Hematopoietic multipotent progenitor cell treated with erythropoietin and hydrocortisone succinate and interleukin-3 and kit ligand, for 17 days (in vitro differentiated cells): ENCODE measurements around the gene GNRHR.
"Not testable (repeated sequence)": the region's sequence is repeated elsewhere in the genome, so short reads cannot be mapped to it uniquely, and the experiment has no call there.

Experiments used
- DNase-seq: peaks from one replicate; pipeline ENCODE4 v3.0.0-alpha.2; 2015; ENCODE audit warnings: low spot score

The GNRHR gene, protein sequence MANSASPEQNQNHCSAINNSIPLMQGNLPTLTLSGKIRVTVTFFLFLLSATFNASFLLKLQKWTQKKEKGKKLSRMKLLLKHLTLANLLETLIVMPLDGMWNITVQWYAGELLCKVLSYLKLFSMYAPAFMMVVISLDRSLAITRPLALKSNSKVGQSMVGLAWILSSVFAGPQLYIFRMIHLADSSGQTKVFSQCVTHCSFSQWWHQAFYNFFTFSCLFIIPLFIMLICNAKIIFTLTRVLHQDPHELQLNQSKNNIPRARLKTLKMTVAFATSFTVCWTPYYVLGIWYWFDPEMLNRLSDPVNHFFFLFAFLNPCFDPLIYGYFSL

DNA sequence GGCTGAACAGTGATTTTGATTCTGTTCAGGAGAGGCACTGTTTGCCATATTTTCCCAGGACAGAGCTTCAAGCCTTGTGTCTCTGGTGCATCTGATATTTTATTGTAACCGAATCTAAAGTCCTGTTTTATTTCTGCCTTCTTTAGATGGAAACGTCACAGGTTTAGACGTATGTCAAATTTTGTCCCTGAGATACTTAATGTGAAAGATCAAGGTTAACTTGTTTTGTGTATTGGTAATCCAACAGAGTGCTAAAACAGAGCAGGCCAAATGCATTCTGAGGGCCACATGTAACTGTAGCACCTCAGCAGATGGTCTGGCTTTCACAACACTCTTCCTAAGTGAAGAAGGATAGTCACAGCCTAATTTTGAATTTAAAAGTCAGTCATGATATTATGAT lies at the start of gene GNRHR:
Gene GNRHR (minus strand): TSS at position 101 of the 400 bp plus-strand sequence. CDS start 53 bp downstream, at position 48.
- no peak for DNase-seq

- DNase-seq, result no peak
Observed at GRCh38 chr4:67796810-67797209, 42.6 kb upstream of the GNRHR start.

DNA sequence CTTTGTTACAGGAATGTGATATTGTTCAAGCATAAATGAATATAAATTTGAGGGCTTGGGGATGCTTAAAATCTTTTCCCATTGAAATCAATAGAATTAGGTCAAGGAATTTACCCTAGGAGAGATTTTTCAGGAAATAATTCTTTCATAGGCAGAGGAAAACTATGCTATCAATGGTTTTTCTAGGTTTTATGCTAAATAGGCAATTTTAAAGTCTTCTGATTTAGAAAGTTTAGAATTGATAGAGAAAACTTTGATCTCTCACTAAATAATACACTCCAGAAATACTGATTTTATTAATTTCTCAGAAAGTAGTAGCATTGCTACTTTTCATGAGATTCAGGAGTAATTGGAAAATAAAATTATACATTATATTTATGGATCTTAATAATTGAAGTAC lies 36.5 kb upstream of the GNRHR start:
- DNase-seq, result no peak

- no peak for DNase-seq
Observed at GRCh38 chr4:67787311-67787710, 33.1 kb upstream of the GNRHR start.

GRCh38 chr4:67785528-67785927 lies 31.3 kb upstream of the GNRHR start:
- DNase-seq, result no peak

DNA sequence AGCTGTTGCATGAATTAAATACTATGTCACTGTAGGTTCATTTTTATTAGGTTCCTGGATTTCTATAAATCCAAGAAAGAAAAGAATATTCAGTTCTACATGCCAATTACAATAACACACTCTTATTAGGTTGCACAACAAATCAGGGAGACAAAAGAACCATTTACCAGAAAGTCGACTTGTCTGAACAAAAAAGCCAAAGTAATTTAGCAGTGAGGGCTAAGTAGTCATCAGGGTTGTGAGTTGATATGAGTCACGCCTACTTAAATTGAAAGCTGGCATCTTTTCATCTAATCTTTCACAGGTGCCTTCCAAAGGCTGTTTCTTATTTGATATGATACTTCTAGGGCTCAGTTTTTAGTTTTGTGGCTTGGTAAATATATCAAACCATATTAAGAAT lies 25.4 kb upstream of the GNRHR start:
- no peak for DNase-seq

DNA sequence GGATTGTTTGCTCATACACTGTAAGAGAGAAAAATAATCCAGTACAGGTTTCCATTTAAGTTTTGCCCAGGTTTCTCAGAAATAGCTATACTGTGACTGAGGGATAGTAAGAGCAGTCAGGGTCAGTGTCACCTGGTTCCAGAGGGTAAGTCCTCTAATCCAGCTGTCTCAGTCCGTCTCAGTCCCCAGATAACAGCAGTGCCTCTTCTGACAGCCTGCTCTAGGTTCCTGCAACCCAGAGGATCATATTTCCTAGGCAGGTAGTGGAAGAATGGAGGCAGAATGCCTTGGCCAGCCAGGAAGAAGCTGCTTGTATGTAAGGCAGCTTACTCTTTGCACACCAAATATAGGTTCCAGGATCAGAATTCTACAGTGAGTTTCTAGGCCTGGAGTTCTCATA lies 22.6 kb upstream of the GNRHR start:
- DNase-seq, result no peak

- no peak for DNase-seq
Observed at GRCh38 chr4:67770422-67770821, 16.2 kb upstream of the GNRHR start.

- DNase-seq, result no peak
Observed at GRCh38 chr4:67765928-67766327, 11.7 kb upstream of the GNRHR start.

DNA sequence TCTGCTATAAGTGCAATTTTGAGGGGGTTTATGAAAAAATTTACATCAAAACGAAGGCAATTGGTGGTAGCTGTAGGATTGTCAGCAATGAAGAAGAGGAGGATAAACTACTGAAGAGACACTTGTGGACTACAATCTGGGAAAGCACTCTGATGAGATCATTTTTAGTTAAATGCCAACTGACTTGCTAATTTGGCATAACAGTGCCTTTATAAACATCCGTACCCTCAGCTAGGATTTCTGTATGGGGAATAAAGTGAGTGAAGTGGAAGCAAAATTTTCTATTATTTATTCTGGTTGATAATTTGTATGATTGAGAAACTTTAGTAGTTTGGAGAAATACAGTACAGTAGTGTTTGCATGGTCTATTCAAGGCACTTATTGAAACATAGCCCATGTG lies 11.2 kb upstream of the GNRHR start:
- DNase-seq, result no peak

- no peak for DNase-seq
Observed at GRCh38 chr4:67764183-67764582, 10.0 kb upstream of the GNRHR start.

GRCh38 chr4:67762086-67762485 lies 7.9 kb upstream of the GNRHR start:
- DNase-seq, result no peak

- DNase-seq, result not testable (repeated sequence)
Observed at GRCh38 chr4:67756991-67757390, 2.8 kb upstream of the GNRHR start.

GRCh38 chr4:67755974-67756373 lies 1.8 kb upstream of the GNRHR start:
- DNase-seq, result no peak

GRCh38 chr4:67751260-67751659 lies 2.9 kb downstream of the GNRHR start:
- no peak for DNase-seq

- no peak for DNase-seq
Observed at GRCh38 chr4:67750691-67751090, 3.5 kb downstream of the GNRHR start.

DNA sequence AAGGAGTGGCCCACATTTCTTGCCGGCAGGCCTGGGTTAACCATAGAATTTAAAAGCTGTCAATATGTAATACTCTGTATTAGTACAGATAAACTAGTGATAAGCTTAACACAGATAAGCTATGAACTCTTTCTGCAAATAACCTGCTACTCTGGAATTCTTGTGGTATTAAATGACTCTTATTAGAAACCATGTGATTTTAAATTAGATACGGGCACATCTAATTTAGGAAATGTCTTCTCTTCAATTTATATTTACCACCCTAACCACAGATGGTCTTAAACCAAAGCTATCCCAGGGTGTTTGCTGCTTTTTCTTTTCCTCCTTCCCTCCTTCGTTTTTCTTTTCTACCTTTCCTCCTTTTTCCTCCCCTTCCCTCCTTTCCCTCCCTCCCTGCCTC lies 4.9 kb downstream of the GNRHR start:
- no peak for DNase-seq

- peak; percentile 59 for DNase-seq
Observed at GRCh38 chr4:67746797-67747495, 7.2 kb downstream of the GNRHR start.

- no peak for DNase-seq
Observed at GRCh38 chr4:67744561-67745283, 9.5 kb downstream of the GNRHR start.

GRCh38 chr4:67743194-67743593 lies 11.0 kb downstream of the GNRHR start:
- DNase-seq, result no peak

- no peak for DNase-seq
Observed at GRCh38 chr4:67736262-67736661, 17.9 kb downstream of the GNRHR start.

DNA sequence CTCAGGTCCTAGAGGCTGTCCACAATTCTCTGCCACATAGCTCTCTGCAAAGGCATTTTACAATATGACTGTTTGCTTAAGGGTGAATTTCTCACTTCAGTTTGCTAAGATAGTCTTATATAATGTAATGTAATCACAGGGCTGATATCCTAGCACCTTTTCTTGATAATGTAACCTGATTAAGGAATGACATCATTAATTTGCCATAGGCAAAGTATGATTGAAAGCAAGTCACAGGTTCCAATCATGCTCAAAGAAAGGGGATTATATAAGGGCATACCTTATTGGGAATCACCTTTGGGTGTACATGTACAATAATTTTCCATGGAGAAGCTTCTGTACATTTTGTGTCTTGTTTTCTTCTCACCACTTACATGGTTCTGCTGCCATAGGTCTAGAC lies 18.9 kb downstream of the GNRHR start:
- no peak for DNase-seq

DNA sequence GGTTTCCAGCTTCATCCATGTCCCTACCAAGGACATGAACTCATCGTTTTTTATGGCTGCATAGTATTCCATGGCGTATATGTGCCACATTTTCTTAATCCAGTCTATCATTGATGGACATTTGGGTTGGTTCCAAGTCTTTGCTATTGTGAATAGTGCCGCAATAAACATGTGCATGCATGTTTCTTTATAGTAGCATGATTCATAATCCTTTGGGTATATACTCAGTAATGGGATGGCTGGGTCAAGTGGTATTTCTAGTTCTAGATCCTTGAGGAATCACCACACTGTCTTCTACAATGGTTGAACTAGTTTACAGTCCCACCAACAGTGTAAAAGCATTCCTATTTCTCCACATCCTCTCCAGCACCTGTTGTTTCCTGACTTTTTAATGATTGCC lies 23.7 kb downstream of the GNRHR start:
- not testable (repeated sequence) for DNase-seq
